Left colon (tissue), 2 donors: ENCODE data around the gene CKAP4. TPM values are rescaled to one million over a fixed set of nuclear protein-coding genes. Genes with fewer than 3 reads are reported as not detected.

Source experiments
- ATAC-seq: fragments of 200-7000 bp; cut with Tn5 transposase; one replicate; pipeline ENCODE4 v1.9.1; 2020; ENCODE audit warnings: mild to moderate bottlenecking, moderate library complexity
- DNase-seq, 2 donors: peaks; one replicate each; pipeline ENCODE4 v3.0.0-alpha.2; 2020
- intact Hi-C, 2 donors: fragments of 100-400 bp; cut with DNase I in 1 of 2; cut with micrococcal nuclease in 1 of 2; formaldehyde crosslinking; loops; one replicate each; pipeline versions ENCODE4 v1.11.2 to v1.14.0; 2022; cut with DNase I, micrococcal nuclease
- total RNA-seq, 2 donors: library from RNA; stranded (reverse); fragmentation: NEBNext Ultra II Directional; extraction: Animal tissue kit (Norgen Biotek cat#: 25700); gene quantifications; one replicate each; pipeline ENCODE4 v1.2.1, GENCODE V29; 2021
- donor health status: DM: no; HTN: no; CAD: no.
- donor health status: DM: yes; HTN: yes; CAD: no.

The CKAP4 gene
- total RNA-seq, 2 donors from 2014 or later, result 74.0 to 90.1 TPM

DNA sequence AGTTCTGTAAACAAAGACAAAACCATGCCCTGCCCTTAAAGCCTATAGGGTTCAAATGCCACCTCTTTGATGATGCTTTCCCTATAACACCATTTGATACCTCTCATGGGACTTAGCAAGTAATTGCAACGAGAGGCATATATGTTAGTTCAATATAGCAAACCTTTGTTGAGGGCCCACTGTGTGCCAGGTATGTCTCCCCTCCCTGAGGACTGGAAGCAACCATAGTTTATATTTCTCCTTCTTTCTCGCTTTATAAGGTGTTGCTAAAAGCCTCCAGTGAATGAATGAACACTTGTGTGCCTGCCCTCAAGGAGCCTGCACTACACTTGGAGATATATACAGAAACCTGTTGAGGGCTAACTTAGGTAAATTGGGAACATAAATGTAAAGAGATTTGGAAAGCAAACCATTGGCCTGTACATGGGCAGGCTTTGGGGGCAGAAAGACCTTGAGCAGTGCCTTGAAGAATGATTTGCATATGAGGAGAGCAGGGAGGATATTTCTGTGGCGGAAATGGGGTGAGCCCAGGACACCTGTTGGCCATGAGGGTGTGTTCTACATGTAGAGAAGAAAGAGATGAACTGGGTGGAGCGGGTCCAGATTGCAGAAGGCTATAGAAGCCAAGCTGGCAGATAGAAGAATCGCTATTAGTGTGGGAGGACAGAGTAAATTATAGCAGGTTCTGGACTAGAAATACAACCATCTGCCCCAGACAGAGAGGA lies 1.8 kb upstream of the CKAP4 start:
- DNase-seq, result peak; percentile 68 to 86
- ATAC-seq, result peak; percentile 55
- intact Hi-C loops, result no loop called here

DNA sequence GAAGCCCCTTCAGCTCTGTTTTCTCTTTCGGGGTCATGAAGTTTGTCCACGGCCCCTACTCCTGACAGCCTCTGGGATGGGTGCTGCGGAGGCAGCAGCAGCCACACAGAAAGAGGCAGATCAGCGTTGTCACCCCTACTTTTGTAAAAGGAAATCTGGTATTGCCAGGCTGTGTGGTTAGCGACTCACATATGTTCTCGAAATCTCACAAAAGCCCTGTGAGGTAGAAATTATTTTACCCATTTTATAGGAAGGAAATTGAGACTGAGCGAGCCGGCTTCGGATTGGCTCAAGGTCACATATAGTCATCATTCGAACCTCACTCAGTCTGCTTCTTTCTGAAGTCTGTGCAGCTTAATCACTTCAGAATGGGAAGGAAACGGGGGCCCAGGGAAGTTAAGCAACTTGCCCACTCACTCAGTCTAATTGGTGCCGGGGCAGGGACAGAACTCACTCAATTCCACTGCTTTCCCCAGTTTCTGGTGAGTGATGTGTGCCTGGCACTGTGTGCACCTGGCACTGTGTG lies 1.1 kb upstream of the CKAP4 start:
- intact Hi-C loops, result no loop called here
- peak in 1 of 2 donors; percentile 35 for DNase-seq
- ATAC-seq, result peak; percentile 0

DNA sequence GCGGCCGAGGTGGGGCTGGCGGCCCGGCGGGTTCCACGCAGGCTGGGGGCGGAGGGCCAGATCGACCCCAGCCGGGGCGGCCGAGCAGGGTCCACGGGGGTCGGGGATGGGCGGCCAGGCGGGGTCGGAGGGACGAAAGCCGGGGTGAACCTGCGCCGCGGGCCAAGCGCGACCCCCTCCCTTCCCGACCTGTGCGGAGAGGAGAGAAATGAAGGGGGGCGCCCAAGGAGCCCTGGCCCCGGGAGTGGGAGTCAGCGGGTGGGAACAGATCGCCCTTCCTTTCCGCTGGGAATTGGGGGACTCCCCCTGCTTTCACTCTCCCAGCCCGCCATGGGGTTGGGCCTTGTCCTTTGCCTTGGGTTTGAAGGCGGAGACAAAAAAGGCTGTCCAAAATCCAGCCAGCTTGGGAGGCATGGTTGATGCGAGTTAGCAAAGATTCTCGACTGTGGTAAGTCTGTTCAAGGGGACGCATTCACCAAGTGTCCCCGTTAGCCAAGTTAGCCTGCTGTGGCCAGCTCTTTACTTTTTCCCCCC lies 559 bp upstream of the CKAP4 start:
- peak; percentile 73 for DNase-seq

DNA sequence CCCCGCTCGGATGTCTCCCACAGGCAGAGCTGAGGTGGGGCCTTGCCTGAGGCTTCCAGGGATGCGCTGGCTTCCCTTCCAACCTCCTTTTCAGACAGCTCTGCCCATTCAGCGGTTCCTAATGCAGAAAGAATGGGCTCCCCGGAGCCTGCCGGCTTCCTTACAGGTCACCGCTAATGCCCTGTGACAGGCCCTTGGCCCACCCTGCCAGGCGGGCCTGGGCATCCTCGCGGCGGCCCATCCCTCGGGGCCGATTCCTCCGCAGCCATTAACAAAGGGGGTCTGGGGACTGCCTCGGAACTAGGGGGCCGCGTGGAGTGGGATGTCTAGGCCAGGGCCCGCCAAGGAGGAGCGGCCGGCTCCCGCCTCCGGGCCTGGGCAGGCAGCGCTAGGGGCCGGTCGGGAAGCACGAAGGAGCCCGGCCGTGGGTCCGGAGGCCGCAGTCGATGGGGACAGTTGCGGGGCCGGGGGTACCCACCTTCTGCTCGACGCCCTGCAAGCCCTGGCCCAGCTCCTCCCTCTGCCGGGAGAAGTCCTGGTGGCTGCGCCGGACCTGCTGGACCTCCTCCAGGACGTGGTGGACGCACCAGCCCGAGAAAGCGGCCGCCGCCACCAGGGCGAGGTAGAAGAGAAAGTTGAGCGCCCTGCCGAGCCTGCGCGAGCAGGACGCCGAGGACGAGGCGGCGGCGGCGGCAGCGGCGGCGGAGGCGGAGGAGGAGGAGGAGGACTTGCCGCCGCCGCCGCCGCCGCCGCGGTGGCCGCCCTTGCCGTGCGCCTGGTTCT lies 738 bp downstream of the CKAP4 start:
- peak; percentile 42 to 73 for DNase-seq
- intact Hi-C loops, result no loop called here
- peak; percentile 15 for ATAC-seq

More for the DNA sequence above, 559 bp upstream of the CKAP4 start:
- ATAC-seq, result peak; percentile 40
- intact Hi-C loops, result no loop called here

DNA sequence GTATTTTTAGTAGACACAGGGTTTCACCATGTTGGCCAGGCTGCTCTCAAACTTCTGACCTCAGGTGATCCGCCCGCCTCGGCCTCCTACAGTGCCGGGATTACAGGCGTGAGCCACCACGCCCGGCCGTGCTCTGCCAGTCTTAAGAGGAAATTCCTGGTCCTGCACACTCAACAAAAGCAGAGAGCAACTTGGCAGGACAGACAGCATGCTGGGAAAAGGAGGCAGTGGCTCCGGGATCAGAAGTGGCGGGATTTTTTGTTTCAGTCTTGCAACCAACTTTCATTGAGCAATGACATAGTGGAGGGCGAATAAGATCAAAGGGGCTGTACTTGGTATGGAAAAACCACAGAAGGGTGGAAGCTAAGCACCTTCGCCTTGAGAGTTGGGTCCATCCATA lies 2.1 kb downstream of the CKAP4 start:
- peak; percentile 68 for ATAC-seq
- peak; percentile 81 to 84 for DNase-seq
- intact Hi-C loops, result no loop called here

DNA sequence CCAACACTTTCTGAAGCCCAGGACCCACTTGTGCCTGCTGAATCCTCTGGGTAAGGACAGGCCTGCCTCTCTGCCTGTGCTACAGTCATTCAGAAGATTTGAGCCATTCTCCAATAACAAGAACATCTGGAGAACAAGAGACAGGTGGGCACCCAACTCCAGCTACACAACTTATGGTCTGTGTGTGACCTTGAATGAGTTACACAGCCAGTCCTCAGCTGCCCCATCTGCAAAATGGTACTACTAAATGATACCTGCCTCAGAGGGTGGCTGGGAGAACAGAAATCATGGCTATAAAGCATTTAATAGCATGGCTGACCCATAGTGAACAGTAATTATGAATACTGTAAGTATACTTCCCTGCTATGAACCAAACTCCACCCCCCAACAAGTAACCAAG lies 4.2 kb downstream of the CKAP4 start:
- ATAC-seq (no peak), DNase-seq (no peak)
- intact Hi-C loops, result no loop called here

DNA sequence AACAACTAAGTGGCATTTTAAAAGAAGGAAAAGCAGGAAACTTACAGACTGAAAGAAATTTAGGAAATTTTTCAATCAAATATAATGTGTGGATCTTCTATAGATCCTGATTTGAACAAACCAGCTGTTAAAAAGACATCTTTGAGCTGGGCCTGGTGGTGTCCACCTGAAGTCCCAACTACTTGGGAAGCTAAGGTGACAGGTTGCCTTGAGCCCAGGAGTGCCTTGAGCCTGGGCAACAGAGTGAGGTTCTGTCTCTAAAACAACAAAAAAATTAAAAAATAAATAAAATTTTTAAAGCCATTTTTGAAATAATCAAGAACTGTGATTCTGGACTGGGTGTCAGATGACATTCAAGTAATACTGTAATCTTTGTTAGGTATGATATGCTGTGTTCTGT lies 7.0 kb downstream of the CKAP4 start:
- ATAC-seq, result no peak
- intact Hi-C loops, result no loop called here
- no peak for DNase-seq

DNA sequence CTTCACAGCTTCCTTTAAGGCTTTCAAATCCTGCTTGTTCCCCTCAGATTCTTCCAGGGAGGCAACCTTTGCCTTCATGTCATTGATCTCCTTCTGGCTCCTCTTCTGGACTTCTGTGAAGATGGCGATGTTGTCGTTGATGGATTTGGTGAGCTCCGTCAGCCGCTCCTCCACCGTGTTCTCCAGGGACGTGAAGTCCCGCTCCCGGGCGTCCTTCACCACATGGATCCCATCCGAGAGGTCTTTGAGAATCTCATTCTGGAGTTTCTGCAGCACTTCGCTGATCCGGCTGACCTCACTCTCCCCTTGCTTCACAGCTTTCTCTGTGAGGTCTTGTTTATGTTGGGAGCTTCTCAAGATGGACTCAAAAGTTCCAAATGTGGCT lies 7.9 kb downstream of the CKAP4 start:
- ATAC-seq (no peak), DNase-seq (no peak)
- intact Hi-C loops, result no loop called here

DNA sequence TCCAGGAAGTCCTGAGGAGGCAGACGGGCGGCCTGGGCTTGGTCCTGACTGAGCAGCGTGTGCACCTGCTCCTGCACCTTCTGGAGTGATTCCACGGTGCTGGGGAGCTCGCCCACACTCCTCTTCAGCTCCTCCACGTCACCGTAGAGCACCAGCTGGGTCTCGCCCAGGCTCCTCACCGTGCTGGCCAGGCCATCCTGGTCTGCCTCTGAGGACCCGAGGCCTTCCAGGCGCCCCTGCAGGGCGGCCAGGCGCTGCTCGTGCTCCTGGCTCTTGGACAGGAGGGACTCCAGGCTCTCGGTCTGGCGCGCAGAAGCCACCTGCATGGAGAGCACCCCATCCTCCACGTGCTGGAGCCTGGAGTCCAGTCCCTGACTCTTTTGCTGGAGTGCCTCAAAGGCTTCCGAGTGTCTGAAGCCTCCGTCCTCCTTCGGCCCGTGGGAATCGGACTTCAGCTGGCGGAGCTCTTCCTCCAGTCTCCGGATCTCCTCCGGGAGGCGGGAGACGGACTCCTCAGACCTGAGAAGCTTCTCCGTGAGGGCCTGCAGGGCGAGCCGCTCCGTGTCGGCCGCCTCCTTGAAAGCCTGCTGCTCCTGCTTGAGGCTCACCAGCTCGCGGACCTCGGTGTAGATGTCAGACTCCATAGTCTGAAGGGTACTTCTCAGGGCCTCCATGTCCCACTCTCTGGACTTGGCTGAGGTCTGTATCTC lies 8.4 kb downstream of the CKAP4 start:
- intact Hi-C loops, result no loop called here
- DNase-seq (no peak), ATAC-seq (no peak)

DNA sequence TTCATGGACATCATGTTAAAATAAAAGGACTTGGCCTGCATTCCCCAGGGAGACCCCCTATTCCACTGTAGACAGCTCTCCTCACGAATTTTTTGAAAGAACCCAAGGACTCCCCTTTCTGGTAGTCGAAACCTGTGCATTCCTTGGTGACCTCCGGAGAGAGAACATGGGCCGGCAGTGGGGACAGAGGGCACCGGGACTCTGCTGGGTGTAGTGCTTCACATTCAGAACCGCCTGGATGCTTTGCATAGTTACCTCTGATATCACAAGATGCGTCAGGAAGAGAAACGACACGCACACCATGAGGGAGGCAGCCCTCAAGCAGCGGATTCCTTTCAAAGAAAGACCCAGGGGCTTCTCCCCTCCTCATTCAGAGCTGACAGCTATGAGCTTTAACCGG lies 9.7 kb downstream of the CKAP4 start:
- ATAC-seq (no peak), DNase-seq (no peak)
- intact Hi-C loops, result no loop called here

DNA sequence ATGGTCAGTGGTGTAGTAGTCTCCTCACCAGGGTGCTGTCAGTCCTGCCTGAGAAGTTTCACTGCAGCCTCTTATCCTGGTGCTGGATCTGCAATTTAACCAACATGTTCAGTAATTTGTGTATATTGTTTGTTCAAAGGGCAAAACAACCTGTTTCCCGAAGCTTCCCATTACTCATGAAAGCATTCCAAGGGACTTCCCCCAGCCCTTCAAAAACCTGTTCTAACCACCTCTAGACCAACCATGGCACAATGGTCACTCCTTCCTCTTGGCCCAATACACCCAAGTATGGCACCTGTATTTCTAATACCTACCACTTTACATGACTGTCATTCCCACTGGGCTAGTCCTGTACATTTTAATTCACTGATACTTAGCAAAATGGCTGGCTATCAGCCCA lies 12.1 kb downstream of the CKAP4 start:
- intact Hi-C loops, result no loop called here
- ATAC-seq, result no peak

DNA sequence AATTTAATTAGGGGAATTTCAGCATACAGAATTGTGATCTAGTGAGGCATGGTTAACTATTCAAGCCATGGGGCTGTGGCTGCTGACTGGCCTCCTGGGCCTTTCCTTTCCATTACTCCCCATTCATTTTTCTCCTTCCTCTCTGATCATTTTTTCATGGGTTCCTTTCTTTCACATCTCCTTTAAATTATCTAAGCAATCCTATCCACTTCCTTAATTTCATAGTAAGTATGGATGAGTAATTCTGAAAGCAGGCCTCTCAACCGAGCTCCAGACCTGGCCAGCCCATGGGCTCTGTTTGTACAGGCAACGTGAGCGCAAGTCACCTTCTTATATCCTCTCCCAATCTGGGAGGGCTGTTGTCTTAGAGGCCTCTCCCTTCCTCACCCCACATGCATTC lies 13.4 kb downstream of the CKAP4 start:
- no peak for ATAC-seq
- no peak for DNase-seq
- intact Hi-C loops, result no loop called here

More for the DNA sequence above, 12.1 kb downstream of the CKAP4 start:
- DNase-seq, result no peak

DNA sequence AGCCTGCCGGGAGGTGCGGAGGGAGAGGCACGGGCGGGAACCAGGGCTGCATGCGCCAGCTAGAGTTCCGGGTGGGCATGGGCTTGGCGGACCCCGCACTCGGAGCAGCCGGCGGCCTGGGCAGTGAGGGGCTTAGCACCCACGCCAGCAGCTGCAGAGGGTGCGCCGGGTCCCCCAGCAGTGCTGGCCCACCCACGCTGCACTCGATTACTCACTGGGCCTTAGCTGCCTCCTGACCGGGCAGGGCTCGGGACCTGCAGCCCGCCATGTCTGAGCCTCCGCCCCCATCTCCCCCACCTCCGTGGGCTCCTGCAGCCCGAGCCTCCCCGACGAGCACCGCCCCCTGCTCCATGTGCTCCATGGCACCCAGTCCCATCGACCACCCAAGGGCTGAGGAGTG lies 14.8 kb downstream of the CKAP4 start:
- intact Hi-C loops, result no loop called here
- ATAC-seq, result no peak
- DNase-seq, result no peak

DNA sequence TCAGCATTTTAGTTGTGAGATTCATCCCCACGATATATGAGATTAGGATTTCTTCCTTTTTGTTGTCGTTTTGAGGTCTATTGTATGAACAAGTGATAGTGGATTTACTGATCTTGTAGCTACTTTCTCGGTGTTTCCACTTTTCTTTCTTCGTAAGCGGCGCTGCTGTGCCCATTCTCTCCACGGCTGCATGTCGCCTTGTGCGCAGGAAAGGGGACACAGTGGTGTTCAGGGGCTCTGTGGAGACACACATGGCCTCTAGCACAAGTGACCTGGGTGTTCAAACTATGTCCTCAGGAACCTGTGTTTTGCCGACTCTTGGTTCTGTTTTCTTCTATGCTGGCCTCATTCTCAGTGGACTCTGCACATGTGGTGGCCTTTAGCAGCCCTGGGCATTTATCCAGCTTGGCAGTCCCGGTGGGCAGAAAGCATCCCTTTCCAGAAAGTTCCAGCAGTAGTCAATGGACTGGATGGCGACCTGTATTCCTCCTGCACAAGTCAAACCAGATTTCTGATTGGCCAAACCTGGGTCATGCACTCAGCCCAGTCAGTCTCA lies 18.7 kb downstream of the CKAP4 start:
- intact Hi-C loops, result loop anchor here (2.0 to 10.0 kb wide), 4 partner anchors 46 to 807 kb away; no protein-coding TSS in a partner anchor
- DNase-seq (no peak), ATAC-seq (no peak)

DNA sequence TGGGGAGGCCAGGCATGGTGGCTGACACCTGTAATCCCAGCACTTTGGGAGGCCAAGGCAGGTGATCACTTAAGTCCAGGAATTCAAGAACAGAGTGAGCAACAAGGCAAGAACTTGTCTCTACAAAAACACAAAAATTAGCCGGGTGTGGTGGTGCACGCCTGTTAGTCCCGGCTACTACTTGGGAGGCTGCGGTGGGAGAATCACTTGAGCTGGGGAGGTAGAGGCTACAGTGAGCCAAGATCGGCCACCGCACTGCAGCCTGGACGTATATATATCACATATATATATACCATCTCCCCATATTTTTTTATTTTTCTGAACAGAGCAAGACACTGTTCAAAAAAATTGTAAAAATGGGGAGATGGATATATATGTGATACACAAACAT lies 19.5 kb downstream of the CKAP4 start:
- no peak for DNase-seq
- intact Hi-C loops, result loop anchor here (2.0 to 10.0 kb wide), 4 partner anchors 46 to 806 kb away; no protein-coding TSS in a partner anchor
- no peak for ATAC-seq

DNA sequence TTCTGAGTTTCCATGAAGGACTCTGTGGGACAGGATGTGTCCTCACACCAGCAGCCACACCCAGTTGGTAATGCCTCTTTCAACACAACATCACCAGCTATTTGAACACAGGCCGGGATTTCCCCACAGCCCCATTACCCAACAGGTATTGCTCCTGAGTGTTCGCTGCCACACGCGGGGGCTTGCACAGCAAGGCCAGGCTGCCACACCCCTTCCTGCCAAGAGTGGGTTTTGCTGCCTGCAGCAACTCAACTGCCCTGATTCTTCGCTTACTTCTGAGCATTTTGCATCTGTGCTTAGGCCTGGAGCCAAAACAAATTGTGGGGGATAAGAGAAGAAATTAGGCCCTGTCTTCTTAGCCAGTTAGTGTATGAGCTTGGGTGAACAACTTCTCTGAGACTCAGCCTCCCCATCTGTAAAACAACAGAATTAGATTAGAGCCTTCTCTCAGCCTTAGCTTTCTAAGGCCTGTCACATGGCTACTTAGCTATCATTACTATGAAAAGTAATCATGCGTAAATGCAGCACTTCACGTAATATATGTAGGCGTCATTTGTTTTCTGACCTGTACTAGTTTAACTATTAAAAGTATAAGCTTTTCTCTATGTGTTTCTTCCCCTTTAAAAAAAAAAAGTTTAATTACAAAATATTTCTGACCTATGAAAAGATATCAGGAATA lies 20.0 kb downstream of the CKAP4 start:
- ATAC-seq (peak; percentile 84), DNase-seq (peak; percentile 30 to 47)
- intact Hi-C loops, result loop anchor here (2.0 to 10.0 kb wide), 4 partner anchors 47 to 805 kb away; no protein-coding TSS in a partner anchor

DNA sequence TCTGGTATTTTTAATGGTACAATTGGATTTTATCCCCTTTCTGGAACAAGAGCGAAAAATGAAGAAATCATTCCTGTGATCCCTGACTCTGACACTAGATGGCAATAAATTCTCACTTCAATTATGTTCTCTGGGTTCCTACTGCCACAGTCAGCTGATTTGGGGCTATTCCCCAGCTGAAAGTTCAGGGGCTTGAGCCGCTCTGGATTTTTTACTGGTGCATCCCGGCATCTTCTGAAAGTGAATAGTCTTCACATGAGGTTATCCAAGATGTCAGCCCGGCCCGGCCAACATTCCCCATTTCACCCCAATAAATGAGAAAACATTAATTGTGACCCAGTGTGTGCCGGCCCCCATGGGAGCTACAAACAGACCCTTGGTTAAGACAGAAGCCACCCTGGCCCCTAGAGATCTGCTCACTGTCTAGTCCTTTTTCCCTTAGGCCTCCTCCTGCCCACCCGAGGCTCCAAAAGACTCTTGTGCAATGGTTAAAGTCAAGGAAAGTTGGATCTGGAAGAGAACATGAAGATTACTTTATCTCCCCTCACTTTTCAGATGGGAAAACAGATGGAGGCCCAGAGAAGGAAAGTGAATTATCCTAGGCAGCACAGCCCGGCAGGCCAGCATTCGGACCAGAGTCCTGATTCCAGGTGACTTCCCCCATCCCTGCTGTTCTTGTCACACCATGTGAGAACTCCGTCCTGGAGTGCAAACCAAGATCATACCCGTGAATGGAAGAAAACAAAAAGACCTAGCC lies 20.8 kb downstream of the CKAP4 start:
- peak in 1 of 2 donors; percentile 10 for DNase-seq
- peak; percentile 74 for ATAC-seq
- intact Hi-C loops, result loop anchor here (5.0 to 10.0 kb wide), 3 partner anchors 48 to 805 kb away; no protein-coding TSS in a partner anchor
